ENCODE results near the gene ANKRD28. TPM values are rescaled to one million over a fixed set of nuclear protein-coding genes. Genes with fewer than 3 reads are reported as not detected.
"Not testable (repeated sequence)": the region's sequence is repeated elsewhere in the genome, so short reads cannot be mapped to it uniquely, and the experiment has no call there.

The ANKRD28 gene
- 50.3 TPM for total RNA-seq
- long read RNA-seq, full-length matches to known transcripts, result 18 of 46 reads
- long read RNA-seq, partial matches to known transcripts, result 4 of 46 reads
- long read RNA-seq, other reads (novel, unspliced or antisense), result 24 of 46 reads

GRCh38 chr3:15797642-15798303, at the start of gene ANKRD28:
ANKRD28 (minus strand) TSS chr3:15797979; CDS start chr3:15796521, 1,458 bp downstream.
- no peak for DNase-seq
- H3K4me1 ChIP-seq, result peaks cover 30% of the 10 kb centered on the region
- peak; percentile 38 for TF ChIP-seq CTCF (IDR thresholded peaks at IDR 0.05)

GRCh38 chr3:15847239-15847638, 49.5 kb upstream of the ANKRD28 start:
- H3K4me3 ChIP-seq, result no peak overlapping the region
- intact Hi-C loops (cut with DNase I), result no loop called here
- no peaks in the 10 kb centered on the region for H3K9me3 ChIP-seq
- no peaks in the 10 kb centered on the region for H3K27me3 ChIP-seq
- no peaks in the 10 kb centered on the region for H3K4me1 ChIP-seq
- DNase-seq (no peak), ATAC-seq (no peak)
- TF ChIP-seq CTCF (IDR thresholded peaks at IDR 0.05), result no peak
- H3K36me3 ChIP-seq, result no peaks in the 10 kb centered on the region
- H3K27ac ChIP-seq, result no peak overlapping the region

More at GRCh38 chr3:15797642-15798303, at the start of gene ANKRD28:
- H3K36me3 ChIP-seq, result no peaks in the 10 kb centered on the region
- H3K4me3 ChIP-seq, result peak within 1 kb of the TSS; percentile 49
- intact Hi-C loops (cut with DNase I), result no loop called here
- no peaks in the 10 kb centered on the region for H3K27me3 ChIP-seq
- H3K9me3 ChIP-seq, result no peaks in the 10 kb centered on the region
- peak; percentile 84 for ATAC-seq
- peak within 1 kb of the TSS; percentile 80 for H3K27ac ChIP-seq

GRCh38 chr3:15846606-15847005, 48.8 kb upstream of the ANKRD28 start:
- Histone ChIP-seq H3K27ac (no peak overlapping the region), H3K36me3 (no peaks in the 10 kb centered on the region), H3K9me3 (no peaks in the 10 kb centered on the region), H3K27me3 (no peaks in the 10 kb centered on the region), H3K4me1 (no peaks in the 10 kb centered on the region), H3K4me3 (no peak overlapping the region)
- intact Hi-C loops (cut with DNase I), result no loop called here
- ATAC-seq (no peak), DNase-seq (no peak)
- no peak for TF ChIP-seq CTCF (IDR thresholded peaks at IDR 0.05)

- Histone ChIP-seq H3K27me3 (no peaks in the 10 kb centered on the region), H3K4me1 (no peaks in the 10 kb centered on the region), H3K9me3 (no peaks in the 10 kb centered on the region), H3K27ac (no peak overlapping the region), H3K4me3 (no peak overlapping the region), H3K36me3 (no peaks in the 10 kb centered on the region)
- no peak for DNase-seq
- no peak for TF ChIP-seq CTCF (IDR thresholded peaks at IDR 0.05)
- no peak for ATAC-seq
- intact Hi-C loops (cut with DNase I), result no loop called here
Observed at GRCh38 chr3:15845475-15845874, 47.7 kb upstream of the ANKRD28 start.

GRCh38 chr3:15844889-15845288, 47.1 kb upstream of the ANKRD28 start:
- Histone ChIP-seq H3K27ac (no peak overlapping the region), H3K36me3 (no peaks in the 10 kb centered on the region), H3K9me3 (no peaks in the 10 kb centered on the region), H3K4me1 (no peaks in the 10 kb centered on the region), H3K4me3 (no peak overlapping the region), H3K27me3 (no peaks in the 10 kb centered on the region)
- intact Hi-C loops (cut with DNase I), result no loop called here
- no peak for ATAC-seq
- DNase-seq, result no peak
- TF ChIP-seq CTCF (IDR thresholded peaks at IDR 0.05), result no peak

GRCh38 chr3:15841091-15841973, 43.6 kb upstream of the ANKRD28 start:
- H3K9me3 ChIP-seq; H3K36me3 ChIP-seq; H3K27me3 ChIP-seq; ATAC-seq; H3K4me1 ChIP-seq; H3K27ac ChIP-seq; intact Hi-C loops (cut with DNase I); DNase-seq; H3K4me3 ChIP-seq: not testable (repeated sequence)
